ENCODE data around the gene SMYD1.

The SMYD1 gene

DNA sequence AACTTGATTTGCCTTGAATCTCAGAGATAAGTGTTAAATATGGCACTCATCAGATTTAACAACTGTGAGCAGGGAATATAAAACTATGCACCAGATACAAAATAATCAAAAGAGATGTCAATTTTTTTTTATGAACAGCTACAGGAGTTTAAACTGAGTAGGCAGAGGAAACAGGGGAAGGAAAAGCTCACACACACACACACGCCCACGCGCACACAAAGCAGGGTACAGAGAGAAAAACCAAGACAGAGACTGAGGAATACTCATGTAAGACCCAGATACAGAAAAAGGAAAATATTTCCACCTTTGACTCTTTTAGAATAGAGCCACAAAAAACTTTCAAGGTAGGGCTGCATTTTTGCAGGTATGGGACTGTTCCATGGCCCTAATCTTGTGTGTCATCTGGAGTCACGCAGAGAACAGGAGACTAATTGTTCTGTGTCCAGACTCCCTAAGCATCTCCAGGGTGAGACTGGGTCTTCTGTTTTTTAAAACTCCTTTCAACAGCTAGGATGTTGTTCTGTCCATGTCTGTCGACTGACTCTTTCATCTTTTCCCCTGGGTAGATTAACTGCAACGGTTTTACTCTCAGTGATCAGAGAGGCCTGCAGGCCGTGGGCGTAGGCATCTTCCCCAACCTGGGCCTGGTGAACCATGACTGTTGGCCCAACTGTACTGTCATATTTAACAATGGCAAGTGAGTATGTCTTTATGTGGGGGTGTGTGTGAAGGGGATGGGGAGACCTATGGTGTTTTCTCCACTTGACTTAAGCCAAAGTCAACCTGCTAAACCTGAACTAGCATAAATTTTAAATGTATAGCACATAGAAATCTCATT is 23.0 kb downstream of the SMYD1 start:
- DNase-seq: no peak

GRCh38 chr2:88091943-88092342 is 24.3 kb downstream of the SMYD1 start:
- no peak for DNase-seq

DNA sequence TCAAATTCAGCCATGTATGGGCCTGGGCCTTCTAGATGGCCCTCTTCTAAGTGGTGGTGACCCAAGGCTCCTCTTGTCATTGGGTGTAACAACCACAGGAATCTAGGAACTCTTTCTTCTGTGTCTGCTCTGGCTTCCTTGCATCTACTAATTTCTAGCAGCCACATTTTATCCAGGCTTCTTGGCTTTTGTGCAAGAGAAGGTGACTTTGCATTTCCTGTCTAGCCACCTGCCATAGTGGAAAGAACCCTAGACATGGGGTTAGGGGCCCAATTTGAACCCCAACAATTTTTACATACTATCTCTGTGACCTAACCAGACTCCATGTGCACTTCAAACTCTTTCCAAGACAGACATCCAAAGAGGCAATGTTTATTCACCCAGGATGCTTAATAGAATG is 25.1 kb downstream of the SMYD1 start:
- DNase-seq: no peak

GRCh38 chr2:88095022-88095421 is 27.4 kb downstream of the SMYD1 start:
- DNase-seq: no peak

GRCh38 chr2:88096708-88097107 is 29.1 kb downstream of the SMYD1 start:
- no peak for DNase-seq

- DNase-seq: no peak
Observed at GRCh38 chr2:88097192-88097591, 29.6 kb downstream of the SMYD1 start.

DNA sequence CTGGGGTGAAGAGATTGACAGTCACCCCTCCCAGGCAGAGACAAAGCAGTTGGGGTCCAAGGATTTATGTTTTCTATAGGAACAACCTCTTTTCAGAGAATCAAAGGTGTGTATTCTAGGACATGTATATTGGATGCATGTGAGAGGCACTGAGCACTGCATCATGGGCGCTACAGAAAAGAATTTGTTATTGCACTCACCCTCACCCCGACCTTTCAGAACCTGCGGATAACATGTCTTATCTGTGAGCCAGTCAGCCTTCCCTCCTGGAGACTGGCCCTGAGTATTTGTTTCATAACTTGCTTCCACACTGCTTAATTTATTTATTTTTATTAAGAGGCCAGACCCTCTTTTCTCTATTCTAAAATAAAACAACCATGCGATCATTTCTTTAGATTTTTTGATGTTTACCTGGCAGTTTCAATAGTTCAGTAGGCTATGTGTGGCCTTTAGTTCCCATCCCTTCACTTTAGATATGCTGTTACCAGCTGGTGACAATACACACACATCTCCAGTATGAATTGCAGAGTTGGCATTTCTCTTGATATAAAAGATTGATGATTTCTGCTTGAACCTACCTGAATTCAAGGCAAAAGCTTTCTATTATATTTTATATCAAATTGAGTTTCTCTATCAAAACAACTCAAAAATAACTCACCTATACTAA is 30.4 kb downstream of the SMYD1 start:
- no peak for DNase-seq

DNA sequence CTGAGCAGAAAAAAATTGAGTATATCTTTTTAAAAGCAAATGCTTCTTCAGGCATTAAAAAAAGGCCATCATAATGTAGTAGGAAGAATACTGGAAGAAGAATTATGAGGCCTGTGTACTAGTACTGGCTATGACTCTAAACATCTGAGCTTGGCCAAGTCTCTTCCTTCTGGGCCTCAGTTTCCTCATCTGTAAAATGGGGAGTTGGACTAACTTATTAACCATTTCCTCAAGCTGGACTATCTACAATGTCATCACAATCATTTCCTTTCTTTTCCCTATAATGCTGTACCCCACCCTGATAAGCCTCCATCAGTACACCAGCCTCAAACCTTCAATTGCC is 30.9 kb downstream of the SMYD1 start:
- DNase-seq: no peak

DNA sequence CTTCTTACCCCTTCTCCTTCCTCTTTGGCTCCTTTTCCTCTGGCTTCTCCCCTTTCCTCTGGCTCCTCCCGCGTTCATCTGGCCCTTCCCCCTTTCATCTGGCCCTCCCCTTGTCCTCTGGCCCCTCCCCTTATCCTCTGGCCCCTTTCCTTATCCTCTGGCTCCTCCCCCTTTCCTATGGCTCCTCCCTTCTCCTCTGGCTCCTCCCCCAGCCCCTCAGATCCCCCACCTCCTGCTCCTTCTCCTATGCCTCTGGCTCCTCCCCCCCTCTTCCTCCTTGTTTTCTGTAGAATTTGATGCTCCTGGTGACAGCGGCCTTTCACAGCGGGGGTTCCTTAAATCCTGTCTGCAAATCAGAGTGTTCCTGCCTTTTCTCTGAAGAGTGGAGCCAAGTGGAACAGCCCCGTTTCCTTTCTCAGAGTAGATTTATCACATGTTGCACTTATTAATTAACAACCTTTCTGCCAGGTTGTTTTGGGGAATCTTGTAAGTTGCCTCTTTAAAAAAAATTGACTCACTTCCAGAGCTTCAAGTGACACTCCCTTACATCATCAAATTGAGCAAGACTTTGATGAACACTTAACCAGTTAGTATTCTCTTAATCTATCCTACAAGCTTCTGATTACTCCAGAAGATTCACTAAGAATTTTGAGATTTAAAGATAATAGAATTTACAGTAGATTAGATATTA is 32.3 kb downstream of the SMYD1 start:
- no peak for DNase-seq

- no peak for DNase-seq
Observed at GRCh38 chr2:88100489-88100858, 32.8 kb downstream of the SMYD1 start.

GRCh38 chr2:88108796-88109195 is 41.2 kb downstream of the SMYD1 start:
- no peak for DNase-seq

DNA sequence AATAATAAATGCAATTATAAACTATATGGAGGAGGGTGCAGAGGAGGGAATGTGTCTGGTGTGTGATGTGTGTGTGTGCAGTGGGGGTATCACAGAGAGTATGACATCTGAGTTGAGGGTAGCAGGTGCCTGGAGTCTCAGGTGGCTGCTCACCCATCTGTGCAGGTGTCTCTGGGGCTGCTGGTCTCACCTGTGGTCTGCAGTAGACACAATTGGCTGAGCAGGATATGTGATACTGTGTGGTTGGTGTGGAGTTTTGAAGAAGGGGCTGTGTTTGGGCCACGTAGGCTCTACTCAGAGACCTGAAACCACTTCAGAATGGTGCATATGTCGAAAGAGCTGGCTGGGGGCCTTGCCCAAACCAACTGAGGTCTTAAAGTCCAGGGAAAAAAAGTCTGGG is 43.2 kb downstream of the SMYD1 start:
- peak; percentile 1 for DNase-seq

GRCh38 chr2:88113069-88113468 is 45.4 kb downstream of the SMYD1 start:
- no peak for DNase-seq

DNA sequence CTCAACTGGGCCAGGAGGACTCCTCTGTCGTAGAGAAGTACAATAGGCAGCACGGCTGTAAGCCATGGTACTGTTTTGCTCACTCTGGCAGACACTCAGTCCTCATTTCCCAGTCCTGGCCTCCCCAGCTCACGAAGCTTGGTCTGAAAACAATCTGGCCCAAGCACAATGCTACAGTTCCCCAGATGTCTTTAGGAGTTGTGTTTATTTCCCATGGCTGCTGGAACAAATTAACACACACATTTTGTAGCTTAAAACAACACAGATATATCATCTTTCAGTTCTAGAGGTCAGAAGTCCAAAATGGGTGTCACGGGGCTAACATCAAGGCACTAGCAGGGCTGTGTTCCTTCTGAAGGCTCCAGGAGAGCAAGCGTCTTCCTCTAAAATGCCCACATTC is 47.3 kb downstream of the SMYD1 start:
- DNase-seq: no peak

GRCh38 chr2:88115825-88116518 is 48.3 kb downstream of the SMYD1 start:
- no peak for DNase-seq

GRCh38 chr2:88116669-88117432 is 49.2 kb downstream of the SMYD1 start:
- DNase-seq: no peak

- DNase-seq: no peak
Observed at GRCh38 chr2:88117973-88118372, 50.3 kb downstream of the SMYD1 start.

GRCh38 chr2:88121678-88122077 is 54.1 kb downstream of the SMYD1 start:
- no peak for DNase-seq

DNA sequence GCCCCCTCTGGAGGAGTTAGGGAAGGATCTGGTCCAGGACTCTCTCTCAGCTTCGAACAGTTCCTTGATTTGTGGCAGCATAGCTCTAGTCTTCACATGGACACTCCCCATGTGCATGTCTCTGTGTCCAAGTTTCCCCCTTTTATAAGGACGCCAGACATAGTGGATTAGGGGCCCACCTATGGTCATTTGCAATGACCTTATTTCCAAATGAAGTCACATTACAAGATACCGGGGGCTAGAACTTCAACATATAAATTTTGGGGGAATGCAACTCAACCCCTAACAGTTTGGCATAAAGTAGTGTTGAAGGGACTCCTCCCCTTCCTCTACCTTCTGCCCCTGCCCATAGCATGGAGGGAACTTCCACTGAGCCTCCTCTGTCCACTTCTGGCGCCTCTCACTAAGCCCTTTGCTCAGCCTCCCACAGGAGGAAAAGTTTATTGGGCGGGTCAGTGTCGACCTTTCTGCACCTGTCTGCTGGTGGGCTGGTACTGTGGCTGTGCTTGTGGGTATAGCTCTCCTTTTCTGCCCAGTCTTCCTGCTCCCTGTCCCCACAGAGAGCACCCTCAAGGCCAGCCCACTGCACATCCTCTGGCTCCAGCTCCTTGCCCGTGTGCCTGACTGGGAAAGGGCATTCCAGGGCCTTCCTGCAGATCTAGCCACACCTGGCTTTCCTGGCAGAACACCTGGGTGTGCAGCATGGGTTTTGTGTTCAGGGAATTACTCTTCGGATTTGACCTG is 54.7 kb downstream of the SMYD1 start:
- DNase-seq: no peak

- DNase-seq: no peak
Observed at GRCh38 chr2:88123164-88123974, 55.7 kb downstream of the SMYD1 start.
